Ovary (tissue), 3 donors: ENCODE results near the gene RTN1.

Source experiments
- CTCF ChIP-seq, 3 donors: fragments of 450-650 bp in 2 of 3; fragments of 200-600 bp in 1 of 3; IDR thresholded peaks; one replicate each; pipeline versions ENCODE4 v1.5.1 to v1.8.0; 2016 to 2022; ENCODE audit warnings: antibody characterized with exemption in 3 of 3, mild to moderate bottlenecking in 1 of 3
- EP300 ChIP-seq: sonication (generic); formaldehyde crosslinking; IDR thresholded peaks from one replicate; pipeline ENCODE4 v1.6.1; 2017; ENCODE audit warnings: antibody characterized with exemption
- POLR2A ChIP-seq: fragments of 450-650 bp; IDR thresholded peaks from one replicate; pipeline ENCODE4 v1.6.1; 2017; ENCODE audit warnings: antibody characterized with exemption, mild to moderate bottlenecking, moderate library complexity
- donor health status: DM: no; HTN: no; CAD: no.

- TF ChIP-seq CTCF (IDR thresholded peaks at IDR 0.05) (no peak), EP300 (no peak), POLR2A (no peak)
Measured at GRCh38 chr14:59811815-59812214, 58.8 kb downstream of the RTN1 start.
